ENCODE data around the gene TMEM252. TPM values are rescaled to one million over a fixed set of nuclear protein-coding genes. Genes with fewer than 3 reads are reported as not detected.

TMEM252 gene
- total RNA-seq, 2 experiments from 2014 or later, result not detected

- H3K27ac ChIP-seq (ENCODE audit: low read depth, low read length, poor library complexity, severe bottlenecking), result no peak overlapping the region
- ChIA-PET CTCF (ENCODE audit: unreplicated experiment) (no interaction called here), POLR2A (interaction anchor here (0.8 to 1.4 kb wide), 2 partner anchors 10 to 135 kb away, joined by 3 read pairs; no protein-coding TSS in a partner anchor)
- no peak overlapping the region for H3K4me2 ChIP-seq (ENCODE audit: low read length)
- DNase-seq (ENCODE audit: low spot score), result no peak
- H3K4me1 ChIP-seq (ENCODE audit: insufficient read depth, low read length, poor library complexity, severe bottlenecking), result no peaks in the 10 kb centered on the region
- TF ChIP-seq EZH2phosphoT487 (IDR thresholded peaks at IDR 0.05; ENCODE audit: borderline replicate concordance, low read depth, low read length) (no peak), CTCF (conservative IDR thresholded peaks at IDR 0.05; ENCODE audit: low read length) (no peak)
- no TSS peak for BruUV-seq (replicated peaks)
- H3K9me2 ChIP-seq (ENCODE audit: insufficient read depth, low read length), result no peaks in the 10 kb centered on the region
- no peaks in the 10 kb centered on the region for H3K36me3 ChIP-seq (ENCODE audit: insufficient read depth, low read length)
- no peak overlapping the region for H3K4me3 ChIP-seq (ENCODE audit: low read depth, low read length, poor library complexity, severe bottlenecking)
- no peaks in the 10 kb centered on the region for H4K20me1 ChIP-seq (ENCODE audit: insufficient read depth, low read length)
- intact Hi-C loops (cut with micrococcal nuclease; ENCODE audit: unreplicated experiment), result no loop called here
- no peaks in the 10 kb centered on the region for H3K9me3 ChIP-seq (ENCODE audit: low read length)
- H2AFZ ChIP-seq (ENCODE audit: low read length), result no peak overlapping the region
- no peaks in the 10 kb centered on the region for H3K79me2 ChIP-seq (ENCODE audit: insufficient read depth, low read depth, low read length)
Measured at GRCh38 chr9:68538200-68538599, 2.5 kb downstream of the TMEM252 start.

- TF ChIP-seq CTCF (conservative IDR thresholded peaks at IDR 0.05; ENCODE audit: low read length) (no peak), EZH2phosphoT487 (IDR thresholded peaks at IDR 0.05; ENCODE audit: borderline replicate concordance, low read depth, low read length) (no peak)
- POLR2A ChIA-PET, result interaction anchor here (1.4 kb wide), 1 partner anchor 11 kb away, joined by 3 read pairs; no protein-coding TSS in a partner anchor
- H2AFZ ChIP-seq (ENCODE audit: low read length), result no peak overlapping the region
- no peak overlapping the region for H3K4me3 ChIP-seq (ENCODE audit: low read depth, low read length, poor library complexity, severe bottlenecking)
- no peaks in the 10 kb centered on the region for H3K9me2 ChIP-seq (ENCODE audit: insufficient read depth, low read length)
- no peaks in the 10 kb centered on the region for H3K36me3 ChIP-seq (ENCODE audit: insufficient read depth, low read length)
- intact Hi-C loops (cut with micrococcal nuclease; ENCODE audit: unreplicated experiment), result no loop called here
- no peak for DNase-seq (ENCODE audit: low spot score)
- CTCF ChIA-PET (ENCODE audit: unreplicated experiment), result no interaction called here
- no peaks in the 10 kb centered on the region for H4K20me1 ChIP-seq (ENCODE audit: insufficient read depth, low read length)
- no peak overlapping the region for H3K4me2 ChIP-seq (ENCODE audit: low read length)
- no peaks in the 10 kb centered on the region for H3K9me3 ChIP-seq (ENCODE audit: low read length)
- BruUV-seq (replicated peaks), result no TSS peak
- H3K27ac ChIP-seq (ENCODE audit: low read depth, low read length, poor library complexity, severe bottlenecking), result no peak overlapping the region
- no peaks in the 10 kb centered on the region for H3K79me2 ChIP-seq (ENCODE audit: insufficient read depth, low read depth, low read length)
- no peaks in the 10 kb centered on the region for H3K4me1 ChIP-seq (ENCODE audit: insufficient read depth, low read length, poor library complexity, severe bottlenecking)
Measured at GRCh38 chr9:68537616-68537880, 3.1 kb downstream of the TMEM252 start.

GRCh38 chr9:68536876-68537615 lies 3.6 kb downstream of the TMEM252 start:
- BruUV-seq (replicated peaks), result no TSS peak
- POLR2A ChIA-PET, result interaction anchor here (0.6 to 1.4 kb wide), 2 partner anchors 11 to 707 kb away, joined by 3 to 4 read pairs; no protein-coding TSS in a partner anchor
- H4K20me1 ChIP-seq (ENCODE audit: insufficient read depth, low read length), result no peaks in the 10 kb centered on the region
- TF ChIP-seq CTCF (conservative IDR thresholded peaks at IDR 0.05; ENCODE audit: low read length) (no peak), EZH2phosphoT487 (IDR thresholded peaks at IDR 0.05; ENCODE audit: borderline replicate concordance, low read depth, low read length) (no peak)
- intact Hi-C loops (cut with micrococcal nuclease; ENCODE audit: unreplicated experiment), result no loop called here
- H3K79me2 ChIP-seq (ENCODE audit: insufficient read depth, low read depth, low read length), result no peaks in the 10 kb centered on the region
- H3K4me2 ChIP-seq (ENCODE audit: low read length), result no peak overlapping the region
- no peaks in the 10 kb centered on the region for H3K4me1 ChIP-seq (ENCODE audit: insufficient read depth, low read length, poor library complexity, severe bottlenecking)
- CTCF ChIA-PET (ENCODE audit: unreplicated experiment), result no interaction called here
- no peak overlapping the region for H3K4me3 ChIP-seq (ENCODE audit: low read depth, low read length, poor library complexity, severe bottlenecking)
- no peak for DNase-seq (ENCODE audit: low spot score)
- no peaks in the 10 kb centered on the region for H3K36me3 ChIP-seq (ENCODE audit: insufficient read depth, low read length)
- no peaks in the 10 kb centered on the region for H3K9me3 ChIP-seq (ENCODE audit: low read length)
- H2AFZ ChIP-seq (ENCODE audit: low read length), result no peak overlapping the region
- H3K9me2 ChIP-seq (ENCODE audit: insufficient read depth, low read length), result no peaks in the 10 kb centered on the region
- no peak overlapping the region for H3K27ac ChIP-seq (ENCODE audit: low read depth, low read length, poor library complexity, severe bottlenecking)
